ENCODE data around the gene CELA2A. TPM values are rescaled to one million over a fixed set of nuclear protein-coding genes. Genes with fewer than 3 reads are reported as not detected.
"Not testable (repeated sequence)": the region's sequence is repeated elsewhere in the genome, so short reads cannot be mapped to it uniquely, and the experiment has no call there.

CELA2A gene
- total RNA-seq, 2 donors from 2014 or later: 1.6 TPM; not detected in 1

GRCh38 chr1:15459771-15460707, 3.5 kb downstream of the CELA2A start:
- DNase-seq (ENCODE audit: low spot score): no peak
- intact Hi-C loops (cut with DNase I): no loop called here

- no peak for DNase-seq (ENCODE audit: low spot score)
- intact Hi-C loops (cut with DNase I): no loop called here
Observed at GRCh38 chr1:15460708-15461095, 4.2 kb downstream of the CELA2A start.

DNA sequence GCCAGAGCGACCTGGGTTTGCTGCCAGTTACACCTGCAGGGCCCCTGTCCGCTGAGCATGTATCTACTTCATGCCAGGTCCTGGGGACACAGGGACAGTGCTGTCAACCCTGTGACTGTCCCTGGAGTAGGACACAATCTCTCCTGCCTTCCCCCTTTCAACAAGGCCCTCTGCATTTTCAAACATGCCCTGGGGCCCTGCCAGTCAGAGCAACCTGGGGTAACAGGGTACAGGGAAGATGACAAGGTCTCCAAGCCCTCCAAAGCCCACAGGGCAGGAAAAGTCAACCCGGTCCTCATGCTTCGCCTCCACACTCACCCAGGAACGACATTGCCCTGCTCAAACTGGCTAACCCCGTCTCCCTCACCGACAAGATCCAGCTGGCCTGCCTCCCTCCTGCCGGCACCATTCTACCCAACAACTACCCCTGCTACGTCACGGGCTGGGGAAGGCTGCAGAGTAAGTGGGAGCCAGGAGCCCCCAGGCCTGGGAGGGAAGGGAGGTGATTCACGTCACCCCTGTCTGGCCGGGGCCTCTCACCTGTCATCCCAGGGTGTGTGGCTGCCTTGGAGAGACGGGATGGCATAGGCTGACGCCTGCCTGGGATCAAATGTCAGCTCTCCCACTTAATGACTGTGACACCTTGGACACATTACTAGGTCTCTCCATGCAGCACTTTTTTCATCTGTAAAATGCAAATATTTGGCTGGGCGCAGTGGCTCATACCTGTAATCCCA, 6.7 kb downstream of the CELA2A start:
- intact Hi-C loops (cut with DNase I): not testable (repeated sequence)

DNA sequence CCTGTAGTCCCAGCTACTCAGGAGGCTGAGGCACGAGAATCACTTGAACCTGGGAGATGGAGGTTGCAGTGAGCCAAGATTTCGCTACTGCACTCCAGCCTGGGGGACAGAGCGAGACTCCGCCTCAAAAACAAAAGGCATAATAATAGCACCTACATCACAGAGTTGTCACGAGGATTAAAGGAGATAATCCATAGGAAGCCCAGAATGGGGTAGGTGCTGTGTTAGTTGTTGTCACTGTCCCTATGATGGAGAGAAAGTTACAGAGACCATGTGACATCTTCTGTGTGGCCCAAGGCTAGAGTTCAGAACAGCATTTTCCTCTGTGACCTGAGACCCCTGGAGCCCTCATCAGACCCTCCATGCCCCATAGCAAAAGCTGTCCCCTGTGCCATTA, 7.4 kb downstream of the CELA2A start:
- intact Hi-C loops (cut with DNase I); DNase-seq (ENCODE audit: low spot score): not testable (repeated sequence)

More for the DNA sequence above, 6.7 kb downstream of the CELA2A start:
- DNase-seq (ENCODE audit: low spot score): not testable (repeated sequence)

- intact Hi-C loops (cut with DNase I): no loop called here
- no peak for DNase-seq (ENCODE audit: low spot score)
Observed at GRCh38 chr1:15465674-15466073, 9.1 kb downstream of the CELA2A start.

GRCh38 chr1:15466955-15467625, 10.6 kb downstream of the CELA2A start:
- intact Hi-C loops (cut with DNase I): not testable (repeated sequence)

GRCh38 chr1:15468145-15468544, 11.6 kb downstream of the CELA2A start:
- DNase-seq (ENCODE audit: low spot score): no peak

More at GRCh38 chr1:15466955-15467625, 10.6 kb downstream of the CELA2A start:
- not testable (repeated sequence) for DNase-seq (ENCODE audit: low spot score)

DNA sequence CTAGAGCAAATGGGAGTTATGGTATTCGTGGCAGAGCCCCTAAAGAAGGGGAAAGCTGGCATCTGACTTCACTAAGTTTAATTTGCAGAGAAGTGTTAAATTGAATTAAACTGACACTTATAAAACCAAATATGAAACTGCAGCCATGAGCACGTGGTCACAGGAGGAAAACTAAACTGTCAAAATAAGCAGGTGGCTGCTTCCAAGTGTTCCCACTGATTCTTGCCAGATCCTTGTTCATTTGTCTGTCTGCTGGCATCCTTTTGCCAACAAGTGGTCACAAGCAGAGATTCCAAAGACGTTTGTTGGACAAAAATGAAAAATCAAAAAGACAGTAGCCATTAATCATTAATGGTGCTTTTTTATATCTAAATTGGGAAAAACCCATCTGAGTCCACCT, 12.8 kb downstream of the CELA2A start:
- no peak for DNase-seq (ENCODE audit: low spot score)
- intact Hi-C loops (cut with DNase I): no loop called here

More at GRCh38 chr1:15468145-15468544, 11.6 kb downstream of the CELA2A start:
- intact Hi-C loops (cut with DNase I): no loop called here

DNA sequence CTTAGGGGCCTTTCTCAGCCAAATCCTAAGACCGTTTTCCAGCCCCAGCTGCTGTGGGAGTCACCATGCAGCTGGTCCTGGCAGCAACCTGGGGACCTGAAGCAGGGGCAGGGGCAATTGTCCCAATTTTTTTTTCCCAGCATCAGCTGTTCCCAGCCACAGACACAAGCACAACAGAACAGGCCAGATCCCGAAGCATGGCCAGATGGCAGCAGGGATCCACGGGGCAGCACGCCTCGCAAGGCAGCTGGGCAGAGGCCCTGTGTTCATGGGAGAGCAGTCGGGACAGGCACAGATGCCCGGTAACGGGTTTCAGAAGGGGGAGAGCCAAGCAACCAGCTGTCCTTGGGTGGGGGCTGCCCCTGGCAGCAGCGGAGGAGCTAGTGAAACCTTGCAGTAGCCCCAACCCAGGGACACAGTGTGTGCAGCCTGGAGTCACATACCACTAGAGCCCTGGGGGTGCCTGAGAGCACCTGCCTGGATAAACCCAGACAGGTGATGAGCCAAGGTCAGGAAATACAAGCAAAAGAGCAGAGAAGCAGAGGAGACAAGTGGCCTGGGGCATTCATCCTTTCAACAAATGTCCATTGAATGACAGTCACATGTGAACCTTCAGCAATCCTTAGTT, 13.4 kb downstream of the CELA2A start:
- intact Hi-C loops (cut with DNase I); DNase-seq (ENCODE audit: low spot score): not testable (repeated sequence)

DNA sequence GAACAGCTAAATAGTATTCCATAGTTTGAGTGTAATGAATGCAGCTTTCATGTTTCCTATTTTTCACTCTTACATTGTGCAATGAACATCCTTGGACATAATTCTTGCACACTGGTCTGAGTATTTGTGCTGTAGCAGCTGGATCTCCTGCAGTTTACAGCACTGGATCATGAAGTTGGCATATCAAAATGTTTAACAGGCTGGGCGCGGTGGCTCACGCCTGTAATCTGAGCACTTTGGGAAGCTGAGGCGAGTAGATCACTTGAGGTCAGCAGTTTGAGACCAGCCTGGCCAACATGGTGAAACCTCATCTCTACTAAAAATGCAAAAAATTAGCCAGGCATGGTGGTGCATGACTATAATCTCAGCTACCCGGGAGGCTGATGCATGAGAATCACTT, 14.5 kb downstream of the CELA2A start:
- not testable (repeated sequence) for DNase-seq (ENCODE audit: low spot score)

GRCh38 chr1:15471723-15472122, 15.2 kb downstream of the CELA2A start:
- intact Hi-C loops (cut with DNase I): not testable (repeated sequence)

More for the DNA sequence above, 14.5 kb downstream of the CELA2A start:
- intact Hi-C loops (cut with DNase I): not testable (repeated sequence)

GRCh38 chr1:15472587-15472986, 16.1 kb downstream of the CELA2A start:
- no peak for DNase-seq (ENCODE audit: low spot score)
- intact Hi-C loops (cut with DNase I): no loop called here

More at GRCh38 chr1:15471723-15472122, 15.2 kb downstream of the CELA2A start:
- not testable (repeated sequence) for DNase-seq (ENCODE audit: low spot score)

- intact Hi-C loops (cut with DNase I): no loop called here
- DNase-seq (ENCODE audit: low spot score): no peak
Observed at GRCh38 chr1:15475752-15476314, 19.3 kb downstream of the CELA2A start, which contains the start of gene CELA2B. Gene CELA2B, plus strand, starts transcription at chr1:15476104. Its CDS starts 22 bp downstream, at chr1:15476126.

- no peak for DNase-seq (ENCODE audit: low spot score)
- intact Hi-C loops (cut with DNase I): no loop called here
Observed at GRCh38 chr1:15476927-15477326, 20.4 kb downstream of the CELA2A start.

DNA sequence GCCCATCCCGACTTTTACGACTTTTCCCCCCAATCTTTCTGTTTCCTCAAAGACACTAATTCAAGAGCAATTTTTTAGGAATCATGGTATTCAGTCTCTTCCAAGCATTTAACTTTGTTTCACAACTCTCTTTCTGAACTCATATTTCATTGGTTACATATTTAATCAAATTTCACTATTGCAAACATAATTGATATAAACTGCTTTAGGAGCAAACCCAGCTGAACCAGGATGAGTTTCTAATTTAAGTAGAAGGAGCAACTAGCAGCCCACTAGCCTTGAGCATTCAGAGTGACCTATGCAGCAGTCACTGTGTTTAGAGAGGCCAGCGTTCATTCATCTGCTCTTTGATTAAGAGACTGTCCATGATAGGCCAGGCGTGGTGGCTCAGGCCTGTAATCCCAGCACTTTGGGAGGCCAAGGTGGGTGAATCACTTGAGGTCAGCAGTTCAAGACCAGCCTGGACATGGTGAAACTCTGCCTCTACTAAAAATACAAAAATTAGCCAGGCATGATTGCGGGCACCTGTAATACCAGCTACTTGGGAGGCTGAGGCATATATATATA, 21.2 kb downstream of the CELA2A start:
- DNase-seq (ENCODE audit: low spot score): no peak
- intact Hi-C loops (cut with DNase I): no loop called here

- no peak for DNase-seq (ENCODE audit: low spot score)
- intact Hi-C loops (cut with DNase I): no loop called here
Observed at GRCh38 chr1:15479654-15480347, 23.3 kb downstream of the CELA2A start.

DNA sequence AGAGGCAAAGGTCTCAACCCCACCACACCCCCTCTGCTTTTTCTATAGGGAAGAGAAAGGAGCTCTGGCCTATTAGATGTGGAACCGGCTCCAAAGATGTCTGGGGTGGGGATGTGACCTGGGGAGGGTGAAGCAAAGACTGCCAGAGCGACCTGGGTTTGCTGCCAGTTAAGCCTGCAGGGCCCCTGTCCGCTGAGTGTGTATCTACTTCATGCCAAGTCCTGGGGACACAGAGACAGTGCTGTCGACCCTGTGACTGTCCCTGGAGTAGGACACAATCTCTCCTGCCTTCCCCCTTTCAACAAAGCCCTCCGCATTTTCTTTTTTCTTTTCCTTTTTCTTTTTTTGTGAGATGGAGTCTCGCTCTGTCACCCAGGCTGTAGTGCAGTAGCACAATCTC, 25.9 kb downstream of the CELA2A start:
- intact Hi-C loops (cut with DNase I): loop anchor here in 1 of 2 donors (1.0 kb wide), 1 partner anchor 26 kb away; the partner anchor contains the start of gene CELA2A
- not testable (repeated sequence) for DNase-seq (ENCODE audit: low spot score)

All from posterior vena cava (tissue), 2 donors.